G401.6 (cell line): Measurements from ENCODE around the gene RGMA.
"Not testable (repeated sequence)": the region's sequence is repeated elsewhere in the genome, so short reads cannot be mapped to it uniquely, and the experiment has no call there.

Source experiments
- FAIRE-seq: peaks from 2 replicates; lab custom pipeline; 2012; peaks lifted over from hg19 to GRCh38; lab: Jason Lieb, UNC

RGMA gene

GRCh38 chr15:93066834-93067648 is 22.0 kb downstream of the RGMA start:
- FAIRE-seq, result no peak

GRCh38 chr15:93066224-93066681 is 22.8 kb downstream of the RGMA start:
- FAIRE-seq, result no peak

DNA sequence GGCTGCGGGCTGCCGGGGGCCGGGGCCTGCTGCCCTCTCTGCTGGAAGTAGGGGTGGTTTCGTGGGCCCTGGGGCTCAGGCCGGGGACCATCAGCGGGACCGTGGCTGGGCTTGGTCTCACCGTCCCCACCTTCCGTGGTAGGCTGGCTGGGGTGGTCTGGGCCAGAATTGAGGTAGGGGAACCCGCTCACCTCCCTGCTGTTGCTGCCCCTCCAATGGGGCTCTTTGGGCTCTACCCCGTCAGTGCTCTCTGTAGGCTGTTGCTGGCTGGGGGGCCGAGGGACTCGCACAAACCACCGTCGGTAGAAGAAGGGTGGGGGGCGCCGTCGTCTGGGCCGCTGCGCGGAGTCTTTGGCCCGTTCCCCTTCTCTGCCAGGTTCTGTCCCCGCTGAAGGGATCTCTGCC is 23.4 kb downstream of the RGMA start:
- FAIRE-seq, result no peak

DNA sequence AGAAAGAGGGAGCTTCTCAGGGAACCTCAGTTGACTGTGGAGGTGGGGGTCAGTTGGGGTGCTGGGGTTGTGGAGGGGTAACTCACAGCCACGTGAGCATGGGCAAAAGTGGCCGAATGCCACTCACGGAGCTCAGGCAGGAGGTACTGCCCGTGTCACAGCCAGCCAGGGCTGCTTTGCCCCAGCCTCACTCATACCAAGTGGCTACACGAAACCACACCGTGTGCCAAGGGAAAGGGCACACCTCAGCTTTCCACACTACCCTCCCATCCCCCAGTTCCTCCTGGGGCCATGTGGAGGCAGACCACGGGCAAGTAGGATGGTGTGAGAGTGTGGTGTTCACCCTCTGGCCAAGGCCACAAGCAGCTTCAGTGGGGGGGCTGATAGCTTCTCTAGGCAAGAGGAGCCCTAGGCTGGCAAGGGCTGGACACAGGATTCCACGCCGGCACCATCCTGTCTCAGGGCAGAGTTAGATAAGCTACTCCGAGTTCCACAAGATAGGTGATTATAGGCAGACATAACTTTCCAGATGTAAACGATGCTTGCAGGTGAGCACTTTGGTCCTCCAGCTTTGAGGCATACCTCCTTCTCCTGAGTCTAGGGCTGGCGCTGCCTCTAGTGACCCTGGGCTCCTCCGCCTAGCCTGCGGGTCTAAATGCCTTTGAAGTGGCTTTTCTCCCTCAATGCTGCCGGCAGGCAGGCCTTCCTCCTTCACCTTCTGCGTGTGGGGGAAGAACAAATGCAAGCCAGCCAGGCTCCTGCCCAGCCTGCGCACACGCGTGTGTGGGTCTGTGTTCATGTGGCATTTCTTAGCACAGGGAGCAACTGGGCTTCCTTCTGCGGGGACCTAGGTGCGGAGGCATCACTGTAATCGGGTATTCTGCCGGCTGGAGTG is 25.0 kb downstream of the RGMA start:
- FAIRE-seq, result no peak

DNA sequence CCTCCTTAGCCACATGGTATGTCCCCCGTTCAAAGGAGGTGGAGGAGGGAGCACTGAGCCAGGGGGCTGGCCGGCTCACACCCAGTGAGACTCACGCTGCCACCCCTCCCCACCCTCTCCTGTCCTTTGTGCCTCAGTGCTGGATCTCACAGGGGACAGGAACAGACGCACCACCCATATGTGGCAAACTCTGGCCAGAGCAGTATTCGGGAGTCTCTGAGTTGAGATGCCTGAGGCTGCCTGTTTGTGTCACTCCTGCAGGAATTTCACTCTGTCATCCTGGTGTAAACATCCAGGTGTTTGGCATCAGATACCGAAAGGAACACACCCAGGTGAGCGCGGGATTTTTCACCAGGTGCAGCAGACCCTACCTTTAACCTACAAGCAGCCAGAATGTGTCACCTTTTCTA is 25.7 kb downstream of the RGMA start:
- no peak for FAIRE-seq

DNA sequence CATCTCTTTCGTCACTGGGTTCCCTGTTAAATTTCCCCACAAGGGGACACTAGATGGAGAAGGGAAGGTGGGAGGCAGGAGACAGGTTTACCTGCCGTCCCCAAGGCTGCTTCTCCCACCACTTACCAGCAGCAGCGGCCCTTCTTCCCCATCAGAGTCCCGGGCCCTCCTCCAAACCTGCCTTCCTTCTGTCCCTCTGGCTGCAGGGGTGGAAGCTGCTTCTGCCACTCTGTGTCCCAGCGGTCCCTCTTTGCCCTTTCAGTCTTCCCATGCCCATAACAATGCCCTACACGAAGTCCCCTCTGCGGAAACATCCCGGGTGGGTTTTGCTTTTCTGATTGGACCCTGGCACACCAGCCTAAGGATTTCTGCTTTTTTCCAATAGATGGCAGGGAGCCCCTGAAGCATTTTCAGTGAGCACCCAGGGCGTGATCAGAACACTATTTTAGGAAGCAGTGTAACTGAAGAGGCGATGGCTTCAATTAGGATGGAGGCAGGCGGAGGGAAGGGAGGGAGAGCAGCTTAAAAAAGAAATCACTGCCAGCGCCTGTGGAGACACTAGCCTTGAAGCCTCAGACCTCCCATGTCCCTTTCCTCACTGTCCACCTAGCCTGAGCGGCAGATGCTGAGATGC is 26.3 kb downstream of the RGMA start:
- not testable (repeated sequence) for FAIRE-seq

DNA sequence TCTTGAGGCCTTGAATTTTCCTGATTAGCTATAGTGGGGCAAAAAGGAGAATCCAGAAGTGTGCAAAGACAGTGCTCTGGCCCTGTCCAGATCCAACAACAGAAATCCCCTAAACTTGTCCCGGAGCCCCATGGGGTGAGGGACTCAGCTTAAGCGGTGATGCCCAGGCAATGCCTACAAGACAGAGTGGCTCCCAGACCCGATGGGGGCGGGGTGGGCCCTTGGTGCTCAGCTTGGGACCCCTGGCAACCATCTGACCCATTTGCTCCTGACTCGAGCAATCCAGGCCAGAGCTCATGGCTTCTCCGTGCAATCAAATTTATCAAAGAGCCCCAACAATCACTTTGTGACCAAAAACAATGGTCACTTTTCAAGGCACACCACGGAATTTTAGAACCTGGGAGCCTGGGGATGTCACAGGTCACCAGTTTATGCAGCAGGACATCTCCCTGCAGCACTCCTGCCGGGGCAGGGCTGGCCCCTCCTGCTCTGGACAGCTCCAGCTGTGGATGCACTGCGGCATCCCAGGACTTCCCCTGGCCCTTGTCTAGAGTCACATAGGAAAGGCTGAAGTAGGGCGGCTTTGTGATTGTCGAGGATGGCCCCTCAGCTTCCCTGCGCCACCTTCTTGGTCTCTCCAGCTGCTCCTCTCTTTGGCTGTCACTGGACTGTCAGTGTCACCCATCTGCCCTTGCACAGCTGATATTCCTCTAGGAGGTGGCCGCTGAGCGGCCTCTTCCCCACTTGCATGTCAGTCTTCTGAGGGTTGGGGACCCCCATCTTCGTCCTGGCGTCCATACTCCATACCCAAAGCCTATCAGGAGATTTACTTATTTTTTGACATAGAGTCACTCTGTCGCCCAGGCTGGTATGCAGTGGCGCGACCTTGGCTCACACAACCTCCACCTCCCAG is 28.4 kb downstream of the RGMA start:
- FAIRE-seq, result no peak

DNA sequence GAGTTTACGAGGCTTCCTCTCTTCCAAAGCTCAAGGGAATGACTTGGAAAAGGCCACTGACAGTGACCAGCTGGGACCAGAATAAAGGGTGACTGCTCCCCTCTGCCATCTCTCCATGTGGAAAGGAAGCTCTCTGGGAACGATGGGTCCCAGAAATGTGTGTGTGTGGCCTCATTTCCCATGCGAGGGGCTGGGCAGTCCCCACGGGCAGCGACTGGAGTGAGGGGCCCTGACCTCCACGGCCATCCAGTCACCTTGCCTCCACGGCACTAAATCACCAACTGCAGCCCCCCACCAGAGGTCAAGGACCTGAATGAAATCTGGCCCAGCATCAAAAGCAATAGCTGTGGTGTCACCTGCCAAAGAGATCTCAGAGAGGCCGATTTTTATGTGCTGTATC is 29.6 kb downstream of the RGMA start:
- no peak for FAIRE-seq

- no peak for FAIRE-seq
Measured at GRCh38 chr15:93058904-93059427, 30.0 kb downstream of the RGMA start.

- FAIRE-seq, result no peak
Measured at GRCh38 chr15:93058128-93058527, 30.9 kb downstream of the RGMA start.

DNA sequence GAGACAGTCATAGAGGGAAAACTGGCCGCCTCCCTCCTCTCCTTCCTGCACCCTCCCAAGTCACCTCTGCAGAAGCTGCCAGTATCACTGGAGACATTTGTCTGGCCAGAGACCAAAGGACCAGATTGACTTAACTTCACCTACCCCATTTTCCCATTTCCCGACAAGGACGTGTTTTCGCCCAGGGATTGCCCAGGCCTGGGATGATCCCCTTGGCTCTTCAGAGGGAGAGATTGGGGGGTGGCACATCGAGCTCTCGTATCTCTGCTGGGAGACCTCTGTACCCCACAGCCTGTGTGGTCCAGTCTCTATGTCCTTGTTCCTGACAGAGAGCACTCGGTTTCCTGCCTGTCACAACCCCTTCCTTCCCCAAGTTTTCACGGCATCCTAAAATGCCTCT is 31.4 kb downstream of the RGMA start:
- no peak for FAIRE-seq

DNA sequence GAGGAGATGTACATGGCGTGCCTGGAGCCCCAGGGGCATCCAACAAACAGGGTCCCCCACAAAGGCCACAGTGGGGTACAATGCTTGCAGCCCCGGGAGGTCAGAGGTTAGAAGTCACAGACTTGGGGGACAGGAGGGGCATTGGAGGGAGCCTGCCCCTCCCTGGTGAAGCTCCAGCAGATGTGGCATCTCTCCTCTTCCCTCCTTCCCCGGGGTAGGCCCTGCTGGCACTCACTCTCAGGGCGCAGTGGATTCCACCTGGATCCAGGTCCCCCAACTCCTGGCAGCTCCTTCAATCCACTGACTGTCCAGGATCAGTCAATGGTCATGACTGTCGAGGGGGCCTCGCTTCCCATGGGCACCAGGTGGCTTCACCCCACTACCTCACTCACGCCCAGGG is 32.2 kb downstream of the RGMA start:
- no peak for FAIRE-seq

GRCh38 chr15:93055211-93055610 is 33.8 kb downstream of the RGMA start:
- no peak for FAIRE-seq

GRCh38 chr15:93052090-93052879 is 36.7 kb downstream of the RGMA start:
- no peak for FAIRE-seq

- no peak for FAIRE-seq
Measured at GRCh38 chr15:93051236-93052089, 37.5 kb downstream of the RGMA start.

- FAIRE-seq, result no peak
Measured at GRCh38 chr15:93050648-93051047, 38.4 kb downstream of the RGMA start.

- no peak for FAIRE-seq
Measured at GRCh38 chr15:93049914-93050578, 39.0 kb downstream of the RGMA start.

DNA sequence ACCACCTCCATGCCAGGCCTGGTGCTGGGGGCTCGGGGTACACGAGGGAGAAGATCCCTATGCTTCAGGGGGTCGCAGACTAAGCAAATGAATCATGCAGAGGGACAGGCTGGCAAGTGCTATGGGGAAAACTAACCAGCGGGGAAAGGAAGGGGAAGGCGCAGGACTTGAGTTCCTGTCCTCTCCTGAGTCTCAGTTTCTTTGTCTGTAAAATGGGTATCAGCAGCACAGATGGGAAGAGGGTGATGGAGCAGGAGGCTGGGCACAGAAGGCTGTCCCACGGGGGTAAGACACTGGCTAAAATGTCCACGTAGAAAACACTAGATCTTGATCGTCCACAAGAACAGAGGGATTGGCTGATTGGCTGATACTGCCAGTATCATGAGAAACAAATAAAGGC is 39.8 kb downstream of the RGMA start:
- FAIRE-seq, result no peak

DNA sequence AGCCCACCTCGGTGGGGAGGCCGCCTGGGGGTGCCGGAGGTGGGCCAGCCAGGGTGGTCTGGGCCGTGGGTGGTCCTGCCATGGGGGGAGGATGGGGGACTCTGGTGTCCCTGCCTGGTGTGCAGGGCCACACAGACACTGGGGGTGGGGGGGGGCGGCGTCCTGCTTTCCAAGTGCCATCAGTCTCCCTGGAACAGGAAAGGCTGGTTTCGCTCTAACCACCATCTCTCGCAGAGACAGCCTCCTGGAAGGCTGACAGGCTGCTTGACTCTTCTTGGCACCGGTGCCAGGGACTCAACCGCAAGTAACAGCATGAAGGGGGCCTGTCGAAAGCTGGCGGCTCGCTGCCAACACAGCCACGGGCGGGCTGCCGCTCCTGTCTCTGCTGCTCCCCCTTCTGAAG is 40.3 kb downstream of the RGMA start:
- no peak for FAIRE-seq
